ENCODE measurements around the gene TMCO4. TPM values are rescaled to one million over a fixed set of nuclear protein-coding genes. Genes with fewer than 3 reads are reported as not detected.

Gene TMCO4
- total and polyA plus RNA-seq, 2 of the 8 experiments (the other 6 are each of a cell fraction or from before 2014, with no cell fraction given) = 3.0 to 3.1 TPM

DNA sequence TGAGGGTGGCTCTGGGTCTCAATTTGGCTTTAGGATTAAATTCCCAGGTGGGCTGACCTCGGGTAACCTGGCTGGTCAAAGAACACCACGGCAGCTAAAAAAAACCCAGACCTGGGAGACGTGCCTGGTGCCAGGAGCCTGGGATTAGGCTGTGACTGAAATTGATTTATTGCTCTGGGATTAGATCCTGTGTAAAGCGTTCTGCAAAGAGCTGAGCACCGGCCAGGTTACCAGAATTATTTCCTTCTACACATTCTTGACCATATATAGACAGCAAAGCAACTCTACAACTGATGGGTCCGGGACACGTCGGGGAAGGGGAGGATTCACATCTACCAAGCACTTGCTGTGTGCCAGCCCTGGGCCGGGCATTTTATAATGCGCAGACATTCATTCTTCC lies 45.2 kb downstream of the TMCO4 start:
- no peak overlapping the region for H4K5ac ChIP-seq (ENCODE audit: insufficient read length, low read depth, low read length)
- no peak overlapping the region for H3K56ac ChIP-seq (replicated peaks; ENCODE audit: insufficient read length, low read depth, low read length)
- no peaks in the 10 kb centered on the region for H3K9me3 ChIP-seq (ENCODE audit: insufficient read depth in 2 of 2, low read depth in 1 of 2, low read length in 1 of 2)
- H3K4ac ChIP-seq (replicated peaks; ENCODE audit: insufficient read length, low read depth, low read length) = no peak overlapping the region
- no peak overlapping the region for H3K23ac ChIP-seq (ENCODE audit: insufficient read length)
- no peak overlapping the region for H3K27ac ChIP-seq (ENCODE audit: low read depth, low read length)
- FAIRE-seq (no peak), DNase-seq (ENCODE audit: low read depth in 1 of 2, low spot score in 2 of 2) (no peak)
- H4K8ac ChIP-seq (ENCODE audit: extremely low read depth, insufficient read depth, low read length) = no peak overlapping the region
- H3K14ac ChIP-seq (ENCODE audit: insufficient read length) = no peak overlapping the region
- no peaks in the 10 kb centered on the region for H3K79me2 ChIP-seq (ENCODE audit: control insufficient read depth in 1 of 2, insufficient read depth in 2 of 2, low read length in 2 of 2)
- H2BK20ac ChIP-seq (ENCODE audit: low read length) = no peak overlapping the region
- no peaks in the 10 kb centered on the region for H3K27me3 ChIP-seq (replicated peaks in 1 of 4; ENCODE audit: control insufficient read depth in 3 of 4, extremely low read depth in 1 of 4, insufficient read depth in 3 of 4, low read length in 3 of 4)
- no peaks in the 10 kb centered on the region for H3K23me2 ChIP-seq (ENCODE audit: low read depth, low read length)
- H3K79me1 ChIP-seq (ENCODE audit: low read depth, low read length) = no peaks in the 10 kb centered on the region
- no peak overlapping the region for H2BK5ac ChIP-seq (ENCODE audit: low read depth, low read length)
- no peak overlapping the region for H2BK120ac ChIP-seq (replicated peaks; ENCODE audit: low read depth, low read length)
- H3K4me2 ChIP-seq (ENCODE audit: insufficient read depth in 1 of 2, low read depth in 2 of 2, low read length in 2 of 2) = no peak overlapping the region
- CTCF ChIA-PET (ENCODE audit: partially characterized antibody) = interaction anchor here (0.6 to 1.4 kb wide), 4 partner anchors 18 to 128 kb away, joined by 3 to 4 read pairs (median 3); partner anchors contain the start of gene OTUD3
- H3K18ac ChIP-seq (ENCODE audit: extremely low read depth, low read length) = no peak overlapping the region
- H2AK5ac ChIP-seq (ENCODE audit: low read depth, low read length) = no peak overlapping the region
- no peak overlapping the region for H3K9ac ChIP-seq (replicated peaks in 1 of 4; ENCODE audit: extremely low read depth in 1 of 4, low read depth in 3 of 4, low read length in 3 of 4)
- no peak overlapping the region for H2BK15ac ChIP-seq (ENCODE audit: low read length)
- H3K4me3 ChIP-seq (ENCODE audit: extremely low read depth in 1 of 4, insufficient read depth in 2 of 4, low read depth in 3 of 4, low read length in 4 of 4) = no peak overlapping the region
- POLR2A ChIA-PET (ENCODE audit: partially characterized antibody) = no interaction called here
- no peaks in the 10 kb centered on the region for H3K4me1 ChIP-seq (replicated peaks in 1 of 4; ENCODE audit: control insufficient read depth in 3 of 4, insufficient read depth in 4 of 4, low read length in 3 of 4)
- no peak overlapping the region for H2BK12ac ChIP-seq (ENCODE audit: low read depth, low read length)
- H4K91ac ChIP-seq (replicated peaks; ENCODE audit: insufficient read length, low read length) = no peak overlapping the region
- H4K20me1 ChIP-seq (replicated peaks in 1 of 2; ENCODE audit: control insufficient read depth in 1 of 2, insufficient read depth in 2 of 2, low read length in 2 of 2) = no peaks in the 10 kb centered on the region
- WGBS, 2 experiments (ENCODE audit: extremely low coverage in 1 of 2, insufficient coverage in 1 of 2, insufficient read length in 1 of 2, insufficient replicate concordance in 2 of 2, low coverage in 1 of 2, low lambda C conversion rate in 2 of 2, missing lambda C conversion rate in 1 of 2) = 94% methylated on average over 10 of the region's 10 CpGs; no CpG with 5 or more reads in 1 of the 2 experiments
- H3K36me3 ChIP-seq (ENCODE audit: control insufficient read depth in 2 of 4, insufficient read depth in 4 of 4, low read length in 3 of 4) = no peaks in the 10 kb centered on the region
- H2AFZ ChIP-seq (ENCODE audit: low read length) = no peak overlapping the region
- TF ChIP-seq KDM4A (IDR thresholded peaks at IDR 0.05; ENCODE audit: low read depth, low read length, severe bottlenecking) (no peak), BACH1 (IDR thresholded peaks at IDR 0.05; ENCODE audit: low read length) (no peak), RNF2 (IDR thresholded peaks at IDR 0.05; ENCODE audit: borderline replicate concordance, low read depth, low read length, missing control alignments, poor library complexity, severe bottlenecking) (no peak), RFX5 (IDR thresholded peaks at IDR 0.05; ENCODE audit: borderline replicate concordance, low read depth, low read length) (no peak), KDM5A (IDR thresholded peaks at IDR 0.05; ENCODE audit: low read length) (no peak), BRCA1 (IDR thresholded peaks at IDR 0.05; ENCODE audit: low read depth, low read length) (no peak), CEBPB (IDR thresholded peaks at IDR 0.05; ENCODE audit: low read depth, low read length) (no peak), HDAC2 (IDR thresholded peaks at IDR 0.05; ENCODE audit: borderline replicate concordance in 1 of 2, low read depth in 2 of 2, low read length in 2 of 2) (no peak), CHD2 (IDR thresholded peaks at IDR 0.05; ENCODE audit: low read length) (no peak), SIX5 (IDR thresholded peaks at IDR 0.05; ENCODE audit: low read depth, low read length) (no peak), SAP30 (IDR thresholded peaks at IDR 0.05; ENCODE audit: insufficient read depth, insufficient replicate concordance, low read length) (no peak), TAF7 (optimal IDR thresholded peaks at IDR 0.05; ENCODE audit: borderline replicate concordance, low read depth, low read length) (no peak)
- TF ChIP-seq, protein P1, sequence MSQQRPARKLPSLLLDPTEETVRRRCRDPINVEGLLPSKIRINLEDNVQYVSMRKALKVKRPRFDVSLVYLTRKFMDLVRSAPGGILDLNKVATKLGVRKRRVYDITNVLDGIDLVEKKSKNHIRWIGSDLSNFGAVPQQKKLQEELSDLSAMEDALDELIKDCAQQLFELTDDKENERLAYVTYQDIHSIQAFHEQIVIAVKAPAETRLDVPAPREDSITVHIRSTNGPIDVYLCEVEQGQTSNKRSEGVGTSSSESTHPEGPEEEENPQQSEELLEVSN (IDR thresholded peaks at IDR 0.05) = no peak

All from H1 (cell line).